ENCODE data around the gene LTB4R2. TPM values are rescaled to one million over a fixed set of nuclear protein-coding genes. Genes with fewer than 3 reads are reported as not detected.
A peak's percentile ranks its signal among the peaks of the same experiment; 100 is the strongest.

The LTB4R2 gene
- total RNA-seq, 1 donor from 2014 or later: 9.4 TPM

- Mint-ChIP-seq H3K9me3 (no peaks in the 10 kb centered on the region), H3K4me1 (no peaks in the 10 kb centered on the region), H3K36me3 (ENCODE audit: low read depth) (no peaks in the 10 kb centered on the region), H3K27me3 (ENCODE audit: low read depth) (no peaks in the 10 kb centered on the region), H3K27ac (ENCODE audit: unreplicated experiment) (peak overlapping the region; percentile 84), H3K4me3 (no peak overlapping the region)
- TF ChIP-seq CTCF (conservative IDR thresholded peaks at IDR 0.05): no peak
- DNase-seq (ENCODE audit: low read depth, low spot score): no peak
Observed at GRCh38 chr14:24283796-24284460, 26.0 kb upstream of the LTB4R2 start.

- H3K27ac Mint-ChIP-seq (ENCODE audit: unreplicated experiment): no peak overlapping the region
- H3K4me1 Mint-ChIP-seq: no peaks in the 10 kb centered on the region
- DNase-seq (ENCODE audit: low read depth, low spot score): no peak
- no peaks in the 10 kb centered on the region for H3K9me3 Mint-ChIP-seq
- H3K36me3 Mint-ChIP-seq (ENCODE audit: low read depth): no peaks in the 10 kb centered on the region
- TF ChIP-seq CTCF (conservative IDR thresholded peaks at IDR 0.05): no peak
- no peaks in the 10 kb centered on the region for H3K27me3 Mint-ChIP-seq (ENCODE audit: low read depth)
- H3K4me3 Mint-ChIP-seq: no peak overlapping the region
Observed at GRCh38 chr14:24284501-24285035, 25.4 kb upstream of the LTB4R2 start.

GRCh38 chr14:24285351-24285750 lies 24.6 kb upstream of the LTB4R2 start:
- TF ChIP-seq CTCF (conservative IDR thresholded peaks at IDR 0.05): no peak
- no peak for DNase-seq (ENCODE audit: low read depth, low spot score)
- Mint-ChIP-seq H3K9me3 (no peaks in the 10 kb centered on the region), H3K27ac (ENCODE audit: unreplicated experiment) (peak overlapping the region; percentile 8), H3K36me3 (ENCODE audit: low read depth) (no peaks in the 10 kb centered on the region), H3K27me3 (ENCODE audit: low read depth) (no peaks in the 10 kb centered on the region), H3K4me1 (no peaks in the 10 kb centered on the region), H3K4me3 (no peak overlapping the region)

GRCh38 chr14:24286996-24287395 lies 22.9 kb upstream of the LTB4R2 start:
- no peaks in the 10 kb centered on the region for H3K9me3 Mint-ChIP-seq
- DNase-seq (ENCODE audit: low read depth, low spot score): no peak
- no peaks in the 10 kb centered on the region for H3K4me1 Mint-ChIP-seq
- no peaks in the 10 kb centered on the region for H3K27me3 Mint-ChIP-seq (ENCODE audit: low read depth)
- no peak for TF ChIP-seq CTCF (conservative IDR thresholded peaks at IDR 0.05)
- H3K27ac Mint-ChIP-seq (ENCODE audit: unreplicated experiment): no peak overlapping the region
- H3K36me3 Mint-ChIP-seq (ENCODE audit: low read depth): no peaks in the 10 kb centered on the region
- no peak overlapping the region for H3K4me3 Mint-ChIP-seq

GRCh38 chr14:24289649-24290280 lies 20.2 kb upstream of the LTB4R2 start:
- no peaks in the 10 kb centered on the region for H3K4me1 Mint-ChIP-seq

More at GRCh38 chr14:24289649-24290280, 20.2 kb upstream of the LTB4R2 start:
- Mint-ChIP-seq H3K36me3 (ENCODE audit: low read depth) (no peaks in the 10 kb centered on the region), H3K27ac (ENCODE audit: unreplicated experiment) (no peak overlapping the region), H3K4me3 (no peak overlapping the region), H3K27me3 (ENCODE audit: low read depth) (no peaks in the 10 kb centered on the region), H3K9me3 (no peaks in the 10 kb centered on the region)
- TF ChIP-seq CTCF (conservative IDR thresholded peaks at IDR 0.05): no peak
- DNase-seq (ENCODE audit: low read depth, low spot score): no peak
